Mesothelial cell of epicardium (in vitro differentiated cells): Measurements from ENCODE around the gene CEACAM7. TPM values are rescaled to one million over a fixed set of nuclear protein-coding genes. Genes with fewer than 3 reads are reported as not detected.

Source experiments
- DNase-seq, 2 experiments: peaks; one replicate each; pipeline ENCODE4 v3.0.0; 2021; ENCODE audit warnings: low spot score in 2 of 2; ENCODE audit not compliant: unreplicated experiment in 2 of 2
- H3K27ac Mint-ChIP-seq: 2 replicates; pipeline ENCODE4 v1.8.0; 2021; ENCODE audit warnings: mixed read lengths
- H3K27me3 Mint-ChIP-seq: 2 replicates; pipeline ENCODE4 v1.8.0; 2021; ENCODE audit warnings: low read depth, mixed read lengths
- H3K36me3 Mint-ChIP-seq: 2 replicates; pipeline ENCODE4 v1.8.0; 2021; ENCODE audit warnings: mixed read lengths
- H3K4me1 Mint-ChIP-seq: 2 replicates; pipeline ENCODE4 v1.8.0; 2021; ENCODE audit warnings: mixed read lengths
- H3K4me3 Mint-ChIP-seq: 2 replicates; pipeline ENCODE4 v1.8.0; 2021; ENCODE audit warnings: mild to moderate bottlenecking, moderate library complexity, mixed read lengths
- H3K9me3 Mint-ChIP-seq: 2 replicates; pipeline ENCODE4 v1.8.0; 2021; ENCODE audit warnings: mixed read lengths
- total RNA-seq: library from RNA; stranded (reverse); gene quantifications from 3 replicates; pipeline ENCODE4 v1.2.1, GENCODE V29; 2021
- TF ChIP-seq, protein P1 (sequence below): fragments of 200-600 bp; sonication (generic); IDR thresholded peaks from one replicate; pipeline ENCODE4 v1.5.0; 2021; ENCODE audit warnings: antibody characterized with exemption; ENCODE audit not compliant: unreplicated experiment

Gene CEACAM7
- total RNA-seq, 1 donor from 2014 or later = not detected

DNA sequence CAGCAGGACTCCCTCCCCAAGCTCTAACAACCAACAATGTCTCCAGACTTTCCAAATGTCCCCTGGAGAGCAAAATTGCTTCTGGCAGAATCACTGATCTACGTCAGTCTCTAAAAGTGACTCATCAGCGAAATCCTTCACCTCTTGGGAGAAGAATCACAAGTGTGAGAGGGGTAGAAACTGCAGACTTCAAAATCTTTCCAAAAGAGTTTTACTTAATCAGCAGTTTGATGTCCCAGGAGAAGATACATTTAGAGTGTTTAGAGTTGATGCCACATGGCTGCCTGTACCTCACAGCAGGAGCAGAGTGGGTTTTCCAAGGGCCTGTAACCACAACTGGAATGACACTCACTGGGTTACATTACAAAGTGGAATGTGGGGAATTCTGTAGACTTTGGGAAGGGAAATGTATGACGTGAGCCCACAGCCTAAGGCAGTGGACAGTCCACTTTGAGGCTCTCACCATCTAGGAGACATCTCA, 14.1 kb upstream of the CEACAM7 start:
- Mint-ChIP-seq H3K27ac (no peak overlapping the region), H3K4me3 (no peak overlapping the region), H3K4me1 (no peaks in the 10 kb centered on the region), H3K27me3 (no peaks in the 10 kb centered on the region), H3K36me3 (peaks cover 5% of the 10 kb centered on the region), H3K9me3 (peaks cover 47% of the 10 kb centered on the region)
- no peak for DNase-seq
- TF ChIP-seq, protein P1, sequence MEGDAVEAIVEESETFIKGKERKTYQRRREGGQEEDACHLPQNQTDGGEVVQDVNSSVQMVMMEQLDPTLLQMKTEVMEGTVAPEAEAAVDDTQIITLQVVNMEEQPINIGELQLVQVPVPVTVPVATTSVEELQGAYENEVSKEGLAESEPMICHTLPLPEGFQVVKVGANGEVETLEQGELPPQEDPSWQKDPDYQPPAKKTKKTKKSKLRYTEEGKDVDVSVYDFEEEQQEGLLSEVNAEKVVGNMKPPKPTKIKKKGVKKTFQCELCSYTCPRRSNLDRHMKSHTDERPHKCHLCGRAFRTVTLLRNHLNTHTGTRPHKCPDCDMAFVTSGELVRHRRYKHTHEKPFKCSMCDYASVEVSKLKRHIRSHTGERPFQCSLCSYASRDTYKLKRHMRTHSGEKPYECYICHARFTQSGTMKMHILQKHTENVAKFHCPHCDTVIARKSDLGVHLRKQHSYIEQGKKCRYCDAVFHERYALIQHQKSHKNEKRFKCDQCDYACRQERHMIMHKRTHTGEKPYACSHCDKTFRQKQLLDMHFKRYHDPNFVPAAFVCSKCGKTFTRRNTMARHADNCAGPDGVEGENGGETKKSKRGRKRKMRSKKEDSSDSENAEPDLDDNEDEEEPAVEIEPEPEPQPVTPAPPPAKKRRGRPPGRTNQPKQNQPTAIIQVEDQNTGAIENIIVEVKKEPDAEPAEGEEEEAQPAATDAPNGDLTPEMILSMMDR = no peak

DNA sequence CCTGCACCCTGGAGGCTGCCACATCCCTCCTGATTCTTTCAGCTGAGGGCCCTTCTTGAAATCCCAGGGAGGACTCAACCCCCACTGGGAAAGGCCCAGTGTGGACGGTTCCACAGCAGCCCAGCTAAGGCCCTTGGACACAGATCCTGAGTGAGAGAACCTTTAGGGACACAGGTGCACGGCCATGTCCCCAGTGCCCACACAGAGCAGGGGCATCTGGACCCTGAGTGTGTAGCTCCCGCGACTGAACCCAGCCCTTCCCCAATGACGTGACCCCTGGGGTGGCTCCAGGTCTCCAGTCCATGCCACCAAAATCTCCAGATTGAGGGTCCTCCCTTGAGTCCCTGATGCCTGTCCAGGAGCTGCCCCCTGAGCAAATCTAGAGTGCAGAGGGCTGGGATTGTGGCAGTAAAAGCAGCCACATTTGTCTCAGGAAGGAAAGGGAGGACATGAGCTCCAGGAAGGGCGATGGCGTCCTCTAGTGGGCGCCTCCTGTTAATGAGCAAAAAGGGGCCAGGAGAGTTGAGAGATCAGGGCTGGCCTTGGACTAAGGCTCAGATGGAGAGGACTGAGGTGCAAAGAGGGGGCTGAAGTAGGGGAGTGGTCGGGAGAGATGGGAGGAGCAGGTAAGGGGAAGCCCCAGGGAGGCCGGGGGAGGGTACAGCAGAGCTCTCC, 13.5 kb upstream of the CEACAM7 start:
- H3K27ac Mint-ChIP-seq = no peak overlapping the region
- TF ChIP-seq, protein P1 = no peak
- H3K36me3 Mint-ChIP-seq = peaks cover 4% of the 10 kb centered on the region
- H3K4me3 Mint-ChIP-seq = no peak overlapping the region
- no peaks in the 10 kb centered on the region for H3K4me1 Mint-ChIP-seq
- no peaks in the 10 kb centered on the region for H3K27me3 Mint-ChIP-seq
- DNase-seq = no peak
- peaks cover 45% of the 10 kb centered on the region for H3K9me3 Mint-ChIP-seq

DNA sequence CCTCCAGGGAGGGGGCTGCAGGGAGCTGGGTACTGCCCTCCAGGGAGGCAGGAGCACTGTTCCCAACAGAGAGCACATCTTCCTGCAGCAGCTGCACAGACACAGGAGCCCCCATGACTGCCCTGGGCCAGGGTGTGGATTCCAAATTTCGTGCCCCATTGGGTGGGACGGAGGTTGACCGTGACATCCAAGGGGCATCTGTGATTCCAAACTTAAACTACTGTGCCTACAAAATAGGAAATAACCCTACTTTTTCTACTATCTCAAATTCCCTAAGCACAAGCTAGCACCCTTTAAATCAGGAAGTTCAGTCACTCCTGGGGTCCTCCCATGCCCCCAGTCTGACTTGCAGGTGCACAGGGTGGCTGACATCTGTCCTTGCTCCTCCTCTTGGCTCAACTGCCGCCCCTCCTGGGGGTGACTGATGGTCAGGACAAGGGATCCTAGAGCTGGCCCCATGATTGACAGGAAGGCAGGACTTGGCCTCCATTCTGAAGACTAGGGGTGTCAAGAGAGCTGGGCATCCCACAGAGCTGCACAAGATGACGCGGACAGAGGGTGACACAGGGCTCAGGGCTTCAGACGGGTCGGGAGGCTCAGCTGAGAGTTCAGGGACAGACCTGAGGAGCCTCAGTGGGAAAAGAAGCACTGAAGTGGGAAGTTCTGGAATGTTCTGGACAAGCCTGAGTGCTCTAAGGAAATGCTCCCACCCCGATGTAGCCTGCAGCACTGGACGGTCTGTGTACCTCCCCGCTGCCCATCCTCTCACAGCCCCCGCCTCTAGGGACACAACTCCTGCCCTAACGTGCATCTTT, 12.5 kb upstream of the CEACAM7 start:
- no peaks in the 10 kb centered on the region for H3K27me3 Mint-ChIP-seq
- H3K4me1 Mint-ChIP-seq = no peaks in the 10 kb centered on the region
- no peak for DNase-seq
- H3K36me3 Mint-ChIP-seq = peaks cover 4% of the 10 kb centered on the region
- H3K9me3 Mint-ChIP-seq = peaks cover 49% of the 10 kb centered on the region
- TF ChIP-seq, protein P1 = no peak
- no peak overlapping the region for H3K27ac Mint-ChIP-seq
- no peak overlapping the region for H3K4me3 Mint-ChIP-seq

DNA sequence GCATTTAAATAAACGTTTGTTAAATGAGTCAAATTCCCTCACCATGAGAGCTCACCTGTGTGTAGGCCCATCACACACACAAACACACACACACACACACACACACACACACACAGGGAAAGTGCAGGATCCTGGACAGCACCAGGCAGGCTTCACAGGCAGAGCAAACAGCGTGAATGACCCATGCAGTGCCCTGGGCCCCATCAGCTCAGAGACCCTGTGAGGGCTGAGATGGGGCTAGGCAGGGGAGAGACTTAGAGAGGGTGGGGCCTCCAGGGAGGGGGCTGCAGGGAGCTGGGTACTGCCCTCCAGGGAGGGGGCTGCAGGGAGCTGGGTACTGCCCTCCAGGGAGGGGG, 11.9 kb upstream of the CEACAM7 start:
- H3K36me3 Mint-ChIP-seq = peaks cover 4% of the 10 kb centered on the region
- no peak overlapping the region for H3K27ac Mint-ChIP-seq
- H3K4me1 Mint-ChIP-seq = no peaks in the 10 kb centered on the region
- H3K9me3 Mint-ChIP-seq = peaks cover 51% of the 10 kb centered on the region
- DNase-seq = no peak
- TF ChIP-seq, protein P1 = no peak
- no peaks in the 10 kb centered on the region for H3K27me3 Mint-ChIP-seq
- no peak overlapping the region for H3K4me3 Mint-ChIP-seq

DNA sequence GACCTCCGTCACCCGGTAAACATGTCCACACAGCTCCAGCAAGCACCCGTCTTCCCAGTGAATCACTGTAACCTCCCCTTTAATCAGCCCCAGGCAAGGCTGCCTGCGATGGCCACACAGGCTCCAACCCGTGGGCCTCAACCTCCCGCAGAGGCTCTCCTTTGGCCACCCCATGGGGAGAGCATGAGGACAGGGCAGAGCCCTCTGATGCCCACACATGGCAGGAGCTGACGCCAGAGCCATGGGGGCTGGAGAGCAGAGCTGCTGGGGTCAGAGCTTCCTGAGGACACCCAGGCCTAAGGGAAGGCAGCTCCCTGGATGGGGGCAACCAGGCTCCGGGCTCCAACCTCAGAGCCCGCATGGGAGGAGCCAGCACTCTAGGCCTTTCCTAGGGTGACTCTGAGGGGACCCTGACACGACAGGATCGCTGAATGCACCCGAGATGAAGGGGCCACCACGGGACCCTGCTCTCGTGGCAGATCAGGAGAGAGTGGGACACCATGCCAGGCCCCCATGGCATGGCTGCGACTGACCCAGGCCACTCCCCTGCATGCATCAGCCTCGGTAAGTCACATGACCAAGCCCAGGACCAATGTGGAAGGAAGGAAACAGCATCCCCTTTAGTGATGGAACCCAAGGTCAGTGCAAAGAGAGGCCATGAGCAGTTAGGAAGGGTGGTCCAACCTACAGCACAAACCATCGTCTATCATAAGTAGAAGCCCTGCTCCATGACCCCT, 11.3 kb upstream of the CEACAM7 start:
- no peak overlapping the region for H3K4me3 Mint-ChIP-seq
- DNase-seq = no peak
- H3K36me3 Mint-ChIP-seq = peaks cover 4% of the 10 kb centered on the region
- no peak overlapping the region for H3K27ac Mint-ChIP-seq
- peaks cover 47% of the 10 kb centered on the region for H3K9me3 Mint-ChIP-seq
- TF ChIP-seq, protein P1 = no peak
- no peaks in the 10 kb centered on the region for H3K4me1 Mint-ChIP-seq
- H3K27me3 Mint-ChIP-seq = no peaks in the 10 kb centered on the region
